Measurements from ENCODE around the gene BCAS3.

- no peak for TF ChIP-seq EZH2 (IDR thresholded peaks at IDR 0.05; ENCODE audit: borderline replicate concordance, low read depth, low read length, poor library complexity, severe bottlenecking)
- TF ChIP-seq CTCF (conservative IDR thresholded peaks at IDR 0.05; ENCODE audit: low read depth, low read length) = no peak
Measured at GRCh38 chr17:60671482-60671881, 6.2 kb upstream of the BCAS3 start.

Data from A673 (cell line).